Upper lobe of right lung (tissue), 1 donor: Measurements from ENCODE around the gene SHC1. TPM values are rescaled to one million over a fixed set of nuclear protein-coding genes. Genes with fewer than 3 reads are reported as not detected.
A peak's percentile ranks its signal among the peaks of the same experiment; 100 is the strongest.

ENCODE experiments used
- ATAC-seq: fragments of 200-7000 bp; cut with Tn5 transposase; one replicate; pipeline ENCODE4 v1.9.1; 2020; ENCODE audit warnings: mild to moderate bottlenecking, moderate library complexity
- DNase-seq: peaks from one replicate; pipeline ENCODE4 v3.0.0-alpha.2; 2020
- H3K27ac ChIP-seq: fragments of 200-600 bp; one replicate; pipeline ENCODE4 v1.8.0; 2022
- H3K27me3 ChIP-seq: fragments of 200-600 bp; one replicate; pipeline ENCODE4 v1.8.0; 2022; ENCODE audit warnings: mild to moderate bottlenecking
- H3K36me3 ChIP-seq: fragments of 200-600 bp; one replicate; pipeline ENCODE4 v1.8.0; 2022
- H3K4me1 ChIP-seq: fragments of 200-600 bp; one replicate; pipeline ENCODE4 v1.8.0; 2022
- H3K4me3 ChIP-seq: fragments of 200-600 bp; one replicate; pipeline ENCODE4 v1.8.0; 2022; ENCODE audit warnings: mild to moderate bottlenecking
- H3K9me3 ChIP-seq: fragments of 200-600 bp; one replicate; pipeline ENCODE4 v1.8.0; 2022
- CTCF ChIP-seq: fragments of 200-600 bp; IDR thresholded peaks from one replicate; pipeline ENCODE4 v1.8.0; 2022; ENCODE audit warnings: antibody characterized with exemption
- intact Hi-C: fragments of 100-400 bp; cut with DNase I; formaldehyde crosslinking; loops from one replicate; pipeline ENCODE4 v1.11.0; 2022
- total RNA-seq: library from RNA; stranded (reverse); fragmentation: NEBNext Ultra II Directional; extraction: Animal tissue kit (Norgen Biotek cat#: 25700); gene quantifications from one replicate; pipeline ENCODE4 v1.2.1, GENCODE V29; 2021
- donor health status: DM: no; HTN: yes; CAD: no; lungs with severe emphysema.

The SHC1 gene
- total RNA-seq, 1 donor from 2014 or later = 120 TPM

- Histone ChIP-seq H3K4me1 (peaks cover 80% of the 10 kb centered on the region), H3K4me3 (peak overlapping the region; percentile 41), H3K27ac (peak overlapping the region; percentile 93), H3K36me3 (peaks cover 8% of the 10 kb centered on the region), H3K9me3 (no peaks in the 10 kb centered on the region), H3K27me3 (no peaks in the 10 kb centered on the region)
- intact Hi-C loops = no loop called here
- DNase-seq (no peak), ATAC-seq (no peak)
- TF ChIP-seq CTCF = no peak
These were observed 39.2 kb upstream of the SHC1 start for GRCh38 chr1:155009742-155010141.

DNA sequence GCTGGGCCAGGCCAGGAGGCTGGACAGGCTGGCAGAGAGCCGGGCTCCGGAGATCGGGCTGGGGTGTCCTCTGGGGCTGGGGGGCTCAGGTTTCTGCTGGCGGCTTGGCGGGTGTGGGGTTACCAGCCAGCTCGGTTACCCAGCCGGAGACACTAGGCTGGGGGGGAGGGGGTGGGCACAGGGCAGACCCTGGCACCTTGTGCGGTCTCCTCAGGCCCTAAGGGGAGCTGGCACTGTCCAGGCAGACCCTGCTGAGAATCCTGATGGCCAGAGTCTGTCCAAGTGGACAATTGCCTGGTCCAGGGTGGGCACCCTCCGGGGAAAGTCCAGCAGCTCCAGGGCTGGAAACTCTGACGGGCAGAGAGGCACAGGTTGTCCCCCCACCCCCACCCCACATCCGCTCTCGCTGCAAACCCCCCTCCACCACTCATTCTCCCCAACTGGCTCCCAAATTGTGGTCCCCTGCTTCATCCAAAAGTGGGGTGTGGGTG lies 38.7 kb upstream of the SHC1 start:
- TF ChIP-seq CTCF = no peak
- H3K9me3 ChIP-seq = no peaks in the 10 kb centered on the region
- H3K4me3 ChIP-seq = peak overlapping the region; percentile 41
- DNase-seq (no peak), ATAC-seq (no peak)
- H3K4me1 ChIP-seq = peaks cover 85% of the 10 kb centered on the region
- peak overlapping the region; percentile 93 for H3K27ac ChIP-seq
- H3K27me3 ChIP-seq = no peaks in the 10 kb centered on the region
- intact Hi-C loops = no loop called here
- H3K36me3 ChIP-seq = peaks cover 4% of the 10 kb centered on the region

DNA sequence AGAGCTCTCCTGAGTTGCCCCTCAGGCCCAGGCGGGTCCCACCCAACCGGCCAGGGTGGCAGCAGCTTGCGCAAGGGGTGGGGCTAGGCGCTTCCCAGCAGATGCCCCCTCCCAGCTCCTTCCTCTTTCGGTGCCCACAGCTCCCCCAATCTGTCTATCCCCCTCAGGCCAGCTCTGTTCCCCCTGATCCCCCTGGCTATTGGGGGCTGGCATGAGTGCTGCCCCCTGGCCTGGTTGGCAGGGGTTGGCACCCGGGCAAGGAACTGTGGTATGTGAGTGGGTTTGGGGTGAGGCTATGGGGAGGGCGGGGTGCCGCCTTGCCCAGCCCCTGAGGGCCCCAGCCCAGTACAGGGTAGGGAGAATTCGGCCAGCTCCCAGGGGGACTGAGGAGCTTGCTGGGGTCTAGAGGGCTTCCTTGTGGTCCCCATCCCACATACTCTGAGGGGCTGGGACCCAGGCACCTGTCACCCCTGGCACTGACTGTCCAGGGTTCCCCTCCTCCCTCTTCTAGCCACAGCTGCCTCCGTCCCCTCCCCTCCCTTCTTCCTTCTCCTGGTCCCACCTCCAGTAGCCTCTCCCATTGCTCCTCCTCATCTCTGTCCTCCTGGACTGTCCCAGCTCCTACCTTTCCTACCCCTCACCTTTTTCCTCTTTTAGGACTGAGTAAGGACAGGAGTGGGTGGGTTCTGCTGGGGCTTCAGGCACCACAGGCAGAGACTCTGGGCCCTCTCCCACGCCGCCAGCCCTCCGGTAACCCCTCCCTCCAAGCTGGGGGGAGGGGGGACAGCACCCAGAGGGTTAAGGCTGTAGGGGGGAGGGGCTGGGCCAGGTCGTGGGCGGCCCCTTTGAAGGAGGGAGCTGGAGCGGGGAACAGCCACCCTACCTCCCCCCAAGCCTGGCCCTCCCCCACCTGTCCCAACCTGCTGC lies 37.7 kb upstream of the SHC1 start:
- ATAC-seq = peak; percentile 4
- peaks cover 87% of the 10 kb centered on the region for H3K4me1 ChIP-seq

DNA sequence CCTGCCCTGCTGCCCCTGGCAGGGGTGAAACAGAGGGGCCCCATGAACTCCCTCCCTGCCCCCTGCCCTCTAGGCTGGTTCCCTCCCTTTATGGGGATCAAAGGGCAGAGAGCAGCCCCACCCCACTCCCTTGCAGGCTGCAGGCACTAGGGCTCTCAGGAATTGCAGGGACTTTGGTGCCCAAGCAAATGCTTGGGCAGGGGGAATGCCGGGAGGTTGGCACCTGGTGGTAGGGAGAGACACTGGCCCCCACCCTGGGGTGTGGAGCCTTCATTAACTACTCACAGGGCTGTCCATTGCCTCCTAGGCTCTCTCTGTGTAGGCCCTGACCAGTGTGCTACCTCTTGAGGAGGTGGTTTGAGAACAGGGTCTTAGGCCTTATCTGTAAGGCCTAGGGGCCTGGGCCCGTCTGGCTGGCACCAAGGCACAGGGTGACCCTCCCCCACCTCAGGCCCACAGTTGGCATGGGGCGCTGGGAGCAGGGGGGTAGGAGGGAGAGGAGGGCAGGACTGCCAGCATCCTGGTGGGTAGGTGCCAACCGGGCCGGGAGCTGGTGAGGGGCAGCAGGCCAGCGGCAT lies 36.8 kb upstream of the SHC1 start:
- no peak for ATAC-seq
- Histone ChIP-seq H3K9me3 (no peaks in the 10 kb centered on the region), H3K4me3 (peak overlapping the region; percentile 41), H3K4me1 (peaks cover 78% of the 10 kb centered on the region), H3K27ac (peak overlapping the region; percentile 93), H3K27me3 (no peaks in the 10 kb centered on the region), H3K36me3 (no peaks in the 10 kb centered on the region)
- peak; percentile 79 for DNase-seq
- no peak for TF ChIP-seq CTCF
- intact Hi-C loops = no loop called here

More for the DNA sequence above, 37.7 kb upstream of the SHC1 start:
- TF ChIP-seq CTCF = no peak
- Histone ChIP-seq H3K27me3 (no peaks in the 10 kb centered on the region), H3K4me3 (peak overlapping the region; percentile 41), H3K27ac (peak overlapping the region; percentile 93), H3K36me3 (no peaks in the 10 kb centered on the region), H3K9me3 (no peaks in the 10 kb centered on the region)
- DNase-seq = no peak
- intact Hi-C loops = no loop called here

DNA sequence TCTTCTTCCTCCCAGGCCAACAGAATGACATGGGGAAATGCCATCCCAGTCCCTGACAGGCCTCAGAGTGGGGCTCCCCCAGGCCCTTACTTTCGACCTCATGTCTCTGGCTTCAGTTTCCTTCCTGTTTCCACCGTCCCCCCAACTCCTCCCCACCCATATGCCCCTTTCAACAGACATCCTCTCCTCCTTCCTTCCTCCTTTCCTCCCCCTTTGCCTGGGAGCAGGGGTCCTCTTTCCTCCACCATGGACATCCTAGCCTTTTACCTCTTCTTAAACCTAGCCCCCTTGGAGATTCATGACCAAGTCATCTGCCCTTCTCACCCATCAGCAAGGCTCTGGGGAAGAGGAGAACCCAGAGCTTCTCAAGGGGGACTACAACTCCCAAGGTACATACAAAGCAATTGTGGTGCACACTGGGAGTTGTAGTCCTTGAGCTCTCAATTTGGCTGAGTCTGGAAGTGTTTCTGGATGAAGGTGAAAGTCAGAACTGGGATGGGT lies 36.1 kb upstream of the SHC1 start:
- H3K27ac ChIP-seq = peak overlapping the region; percentile 93
- no peak overlapping the region for H3K4me3 ChIP-seq
- H3K27me3 ChIP-seq = no peaks in the 10 kb centered on the region
- TF ChIP-seq CTCF = no peak
- ATAC-seq = no peak
- intact Hi-C loops = no loop called here
- H3K4me1 ChIP-seq = peaks cover 71% of the 10 kb centered on the region
- H3K9me3 ChIP-seq = no peaks in the 10 kb centered on the region
- no peaks in the 10 kb centered on the region for H3K36me3 ChIP-seq
- no peak for DNase-seq
